H9 (cell line): ENCODE results near the gene PPFIBP1. TPM values are rescaled to one million over a fixed set of nuclear protein-coding genes. Genes with fewer than 3 reads are reported as not detected.

ENCODE experiments used
- DNase-seq: peaks from one replicate; pipeline ENCODE4 v3.0.0-alpha.2; 2017
- H2AFZ ChIP-seq: one replicate; pipeline ENCODE4 v1.6.1; 2013; ENCODE audit warnings: mild to moderate bottlenecking, low read length, control low read depth, moderate library complexity
- H2AK5ac ChIP-seq: 2 replicates; pipeline ENCODE4 v1.6.1; 2013; ENCODE audit warnings: low read length, control low read depth, mixed read lengths; ENCODE audit not compliant: insufficient read length
- H2BK120ac ChIP-seq: one replicate; pipeline ENCODE4 v1.6.1; 2013; ENCODE audit warnings: low read depth, mild to moderate bottlenecking, low read length, control low read depth, inconsistent platforms; ENCODE audit not compliant: poor library complexity, severe bottlenecking
- H2BK12ac ChIP-seq: 2 replicates; pipeline ENCODE4 v1.6.1; 2013; ENCODE audit warnings: low read length, control low read depth, mixed read lengths, low read depth; ENCODE audit not compliant: insufficient read length
- H2BK15ac ChIP-seq: 2 replicates; pipeline ENCODE4 v1.6.1; 2013; ENCODE audit warnings: low read depth, low read length, control low read depth
- H2BK20ac ChIP-seq: one replicate; pipeline ENCODE4 v1.6.1; 2013; ENCODE audit warnings: low read depth, mild to moderate bottlenecking, low read length, control low read depth, inconsistent platforms; ENCODE audit not compliant: poor library complexity, severe bottlenecking
- H2BK5ac ChIP-seq: 2 replicates; pipeline ENCODE4 v1.6.1; 2013; ENCODE audit warnings: low read length, control low read depth, mixed read lengths; ENCODE audit not compliant: insufficient read length
- H3K14ac ChIP-seq: 2 replicates; pipeline ENCODE4 v1.6.1; 2013; ENCODE audit warnings: low read length, control low read depth; ENCODE audit not compliant: insufficient read depth
- H3K18ac ChIP-seq: 2 replicates; pipeline ENCODE4 v1.6.1; 2013; ENCODE audit warnings: low read depth, mild to moderate bottlenecking, mixed read lengths, low read length, control low read depth; ENCODE audit not compliant: insufficient read length
- H3K23ac ChIP-seq: 2 replicates; pipeline ENCODE4 v1.6.1; 2013; ENCODE audit warnings: low read length, control low read depth, mixed read lengths, low read depth; ENCODE audit not compliant: insufficient read length
- H3K23me2 ChIP-seq: 2 replicates; pipeline ENCODE4 v1.6.1; 2013; ENCODE audit warnings: low read depth, mild to moderate bottlenecking, mixed read lengths, low read length, control low read depth; ENCODE audit not compliant: insufficient read length, poor library complexity, severe bottlenecking
- H3K27ac ChIP-seq: 2 replicates; pipeline ENCODE4 v1.5.1; 2013; ENCODE audit warnings: low read length, control low read depth, mixed read lengths, low read depth; ENCODE audit not compliant: insufficient read length
- H3K27me3 ChIP-seq: 2 replicates; pipeline ENCODE4 v1.6.1; 2013; ENCODE audit warnings: low read length, control low read depth, inconsistent platforms; ENCODE audit not compliant: insufficient read depth
- H3K4ac ChIP-seq: 2 replicates; pipeline ENCODE4 v1.6.1; 2013; ENCODE audit warnings: low read depth, mild to moderate bottlenecking, control low read depth, inconsistent platforms, low read length, moderate library complexity
- H3K4me1 ChIP-seq: 2 replicates; pipeline ENCODE4 v1.6.1; 2013; ENCODE audit warnings: low read length, control low read depth, inconsistent platforms; ENCODE audit not compliant: insufficient read depth
- H3K4me2 ChIP-seq: 2 replicates; pipeline ENCODE4 v1.6.1; 2013; ENCODE audit warnings: low read length, control low read depth, mixed read lengths; ENCODE audit not compliant: insufficient read length, insufficient read depth
- H3K56ac ChIP-seq: 2 replicates; pipeline ENCODE4 v1.6.1; 2013; ENCODE audit warnings: low read depth, mild to moderate bottlenecking, mixed read lengths, low read length, control low read depth; ENCODE audit not compliant: insufficient read length
- H3K79me1 ChIP-seq: 2 replicates; pipeline ENCODE4 v1.6.1; 2013; ENCODE audit warnings: low read depth, mild to moderate bottlenecking, moderate library complexity, low read length, control low read depth, inconsistent platforms; ENCODE audit not compliant: insufficient read depth, poor library complexity, severe bottlenecking
- H3K79me2 ChIP-seq: 2 replicates; pipeline ENCODE4 v1.6.1; 2013; ENCODE audit warnings: low read length, control low read depth, inconsistent platforms; ENCODE audit not compliant: insufficient read depth
- H3K9ac ChIP-seq: 2 replicates; pipeline ENCODE4 v1.6.1; 2013; ENCODE audit warnings: low read length, control low read depth, mixed read lengths; ENCODE audit not compliant: insufficient read length; ENCODE audit errors: extremely low read depth
- H3K9me3 ChIP-seq: one replicate; pipeline ENCODE4 v1.6.1; 2013; ENCODE audit warnings: low read depth, low read length, inconsistent platforms; ENCODE audit not compliant: control insufficient read depth
- H3T11ph ChIP-seq: one replicate; pipeline ENCODE4 v1.6.1; 2013; ENCODE audit warnings: mild to moderate bottlenecking, low read length, control low read depth, inconsistent platforms
- H4K20me1 ChIP-seq: one replicate; pipeline ENCODE4 v1.6.1; 2013; ENCODE audit not compliant: control insufficient read depth, insufficient read length, insufficient read depth
- H4K5ac ChIP-seq: 2 replicates; pipeline ENCODE4 v1.6.1; 2013; ENCODE audit warnings: low read depth, mild to moderate bottlenecking, mixed read lengths, low read length, control low read depth; ENCODE audit not compliant: insufficient read length
- H4K8ac ChIP-seq: replicated peaks from 2 replicates; pipeline ENCODE4 v1.6.1; 2013; ENCODE audit warnings: low read length, control low read depth, mixed read lengths, low read depth; ENCODE audit not compliant: insufficient read length
- H4K91ac ChIP-seq: 2 replicates; pipeline ENCODE4 v1.6.1; 2013; ENCODE audit warnings: low read depth, mild to moderate bottlenecking, moderate library complexity, mixed read lengths, low read length, control low read depth; ENCODE audit not compliant: insufficient read length
- H3K27ac Mint-ChIP-seq, 3 experiments: 2 replicates in 2 of 3; 3 replicates in 1 of 3; pipeline ENCODE4 v1.8.0; 2020 to 2021; ENCODE audit warnings: mixed read lengths in 3 of 3, mild to moderate bottlenecking in 1 of 3, moderate library complexity in 1 of 3
- H3K27me3 Mint-ChIP-seq: 2 replicates; pipeline ENCODE4 v1.8.0; 2021; ENCODE audit warnings: low read depth, mild to moderate bottlenecking, moderate library complexity, mixed read lengths
- H3K36me3 Mint-ChIP-seq, 3 experiments: 2 replicates in 2 of 3; 3 replicates in 1 of 3; pipeline ENCODE4 v1.8.0; 2020 to 2021; ENCODE audit warnings: low read depth in 3 of 3, mixed read lengths in 3 of 3; ENCODE audit not compliant: insufficient read depth in 1 of 3
- H3K4me1 Mint-ChIP-seq, 2 experiments: 2 replicates each; pipeline ENCODE4 v1.8.0; 2020; ENCODE audit warnings: mixed read lengths in 2 of 2
- H3K4me3 Mint-ChIP-seq, 2 experiments: 2 replicates in 1 of 2; 3 replicates in 1 of 2; pipeline ENCODE4 v1.8.0; 2020 to 2021; ENCODE audit warnings: mild to moderate bottlenecking in 2 of 2, mixed read lengths in 2 of 2, moderate library complexity in 1 of 2
- H3K9me3 Mint-ChIP-seq, 2 experiments: 2 replicates in 1 of 2; 3 replicates in 1 of 2; pipeline ENCODE4 v1.8.0; 2020; ENCODE audit warnings: mild to moderate bottlenecking in 2 of 2, mixed read lengths in 2 of 2, moderate library complexity in 1 of 2
- WGBS: extraction: QIAGEN DNeasy Blood & Tissue Kit; methylation state at CpG from one replicate; pipeline ENCODE4 v1.1.7; 2013; ENCODE audit warnings: missing lambda C conversion rate, low lambda C conversion rate, mixed read lengths; ENCODE audit not compliant: insufficient read length; ENCODE audit errors: extremely low coverage; 5-methylcytosine and 5-hydroxymethylcytosine counted together
- total RNA-seq: library from RNA; stranded (reverse); gene quantifications from 2 replicates; pipeline ENCODE4 v1.2.1, GENCODE V29; 2021
- TF ChIP-seq, protein P1 (sequence below): fragments of 200-600 bp; sonication (generic); conservative IDR thresholded peaks from 3 replicates; pipeline ENCODE4 v1.8.0; 2021; ENCODE audit warnings: antibody characterized with exemption, mild to moderate bottlenecking

The PPFIBP1 gene
- total RNA-seq, 1 experiment from 2014 or later = 29.2 TPM

DNA sequence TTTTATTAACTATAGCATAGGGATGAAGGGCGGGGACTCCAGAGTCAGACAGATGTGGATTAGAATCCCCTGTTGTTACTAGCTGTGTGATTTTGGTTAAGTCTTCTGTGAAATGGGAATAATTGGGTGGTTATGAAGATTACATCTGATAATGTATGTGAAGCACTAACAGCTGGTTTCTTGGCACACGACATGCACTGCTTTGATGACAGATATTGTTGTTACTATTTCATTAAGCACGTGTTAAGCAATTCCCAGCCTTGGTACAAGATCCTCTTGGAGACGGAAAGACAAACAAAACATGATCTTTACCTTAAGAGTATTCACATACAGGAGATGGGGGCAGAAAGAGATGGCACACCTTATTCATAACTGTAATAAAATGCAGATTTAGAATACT is 7.9 kb downstream of the PPFIBP1 start:
- Histone ChIP-seq H3K18ac (no peak overlapping the region), H3K27ac (no peak overlapping the region), H3K4me1 (peaks cover 4% of the 10 kb centered on the region; the same call in 1 of the 2 replicates), H3K56ac (no peak overlapping the region), H4K5ac (no peak overlapping the region), H4K8ac (no peak overlapping the region), H3K79me1 (peaks cover 3% of the 10 kb centered on the region), H3K23ac (no peak overlapping the region), H2AFZ (no peak overlapping the region), H4K91ac (no peak overlapping the region), H3K9me3 (no peaks in the 10 kb centered on the region), H2BK5ac (no peak overlapping the region), H2BK12ac (no peak overlapping the region), H4K20me1 (no peaks in the 10 kb centered on the region), H2BK120ac (no peak overlapping the region), H3K23me2 (no peaks in the 10 kb centered on the region), H3K27me3 (no peaks in the 10 kb centered on the region), H2BK20ac (no peak overlapping the region), H3K79me2 (peaks cover 2% of the 10 kb centered on the region; the same call in 1 of the 2 replicates), H3T11ph (no peak overlapping the region), H2BK15ac (no peak overlapping the region), H2AK5ac (no peak overlapping the region), H3K4ac (no peak overlapping the region), H3K9ac (no peak overlapping the region), H3K14ac (no peak overlapping the region), H3K4me2 (no peak overlapping the region)
- no peaks in the 10 kb centered on the region for H3K9me3 Mint-ChIP-seq
- H3K36me3 Mint-ChIP-seq = peaks cover 0 to 5% (median 1%) of the 10 kb centered on the region in 3 experiments; a peak in 4 of 7 replicates
- H3K27me3 Mint-ChIP-seq = peaks cover 3% of the 10 kb centered on the region
- peaks cover 28 to 29% of the 10 kb centered on the region in 2 experiments for H3K4me1 Mint-ChIP-seq
- no CpG with 5 or more reads among the region's 4 CpGs for WGBS
- H3K27ac Mint-ChIP-seq = no peak overlapping the region
- no peak for DNase-seq
- no peak overlapping the region for H3K4me3 Mint-ChIP-seq
- TF ChIP-seq, protein P1, sequence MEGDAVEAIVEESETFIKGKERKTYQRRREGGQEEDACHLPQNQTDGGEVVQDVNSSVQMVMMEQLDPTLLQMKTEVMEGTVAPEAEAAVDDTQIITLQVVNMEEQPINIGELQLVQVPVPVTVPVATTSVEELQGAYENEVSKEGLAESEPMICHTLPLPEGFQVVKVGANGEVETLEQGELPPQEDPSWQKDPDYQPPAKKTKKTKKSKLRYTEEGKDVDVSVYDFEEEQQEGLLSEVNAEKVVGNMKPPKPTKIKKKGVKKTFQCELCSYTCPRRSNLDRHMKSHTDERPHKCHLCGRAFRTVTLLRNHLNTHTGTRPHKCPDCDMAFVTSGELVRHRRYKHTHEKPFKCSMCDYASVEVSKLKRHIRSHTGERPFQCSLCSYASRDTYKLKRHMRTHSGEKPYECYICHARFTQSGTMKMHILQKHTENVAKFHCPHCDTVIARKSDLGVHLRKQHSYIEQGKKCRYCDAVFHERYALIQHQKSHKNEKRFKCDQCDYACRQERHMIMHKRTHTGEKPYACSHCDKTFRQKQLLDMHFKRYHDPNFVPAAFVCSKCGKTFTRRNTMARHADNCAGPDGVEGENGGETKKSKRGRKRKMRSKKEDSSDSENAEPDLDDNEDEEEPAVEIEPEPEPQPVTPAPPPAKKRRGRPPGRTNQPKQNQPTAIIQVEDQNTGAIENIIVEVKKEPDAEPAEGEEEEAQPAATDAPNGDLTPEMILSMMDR = no peak
